ENCODE measurements around the gene ZBTB4.

ZBTB4 gene

GRCh38 chr17:7416323-7416722, 63.1 kb downstream of the ZBTB4 start:
- DNase-seq, result no peak

GRCh38 chr17:7415784-7416183, 63.6 kb downstream of the ZBTB4 start:
- DNase-seq, result no peak

- DNase-seq, result no peak
These were observed 64.6 kb downstream of the ZBTB4 start for GRCh38 chr17:7414837-7415236.

GRCh38 chr17:7413346-7413985, 66.0 kb downstream of the ZBTB4 start:
- no peak for DNase-seq

- DNase-seq, result no peak
These were observed 68.0 kb downstream of the ZBTB4 start for GRCh38 chr17:7411427-7411750.

- DNase-seq, result no peak
These were observed 68.6 kb downstream of the ZBTB4 start for GRCh38 chr17:7410634-7411426.

GRCh38 chr17:7409716-7410115, 69.7 kb downstream of the ZBTB4 start:
- no peak for DNase-seq
